ENCODE results near the gene LTBP3. TPM values are rescaled to one million over a fixed set of nuclear protein-coding genes. Genes with fewer than 3 reads are reported as not detected.

Gene LTBP3
- total and polyA plus RNA-seq, 2 of the 13 experiments (the other 11 are each of a cell fraction or from before 2014, with no cell fraction given) = 12.2 to 68.1 TPM

DNA sequence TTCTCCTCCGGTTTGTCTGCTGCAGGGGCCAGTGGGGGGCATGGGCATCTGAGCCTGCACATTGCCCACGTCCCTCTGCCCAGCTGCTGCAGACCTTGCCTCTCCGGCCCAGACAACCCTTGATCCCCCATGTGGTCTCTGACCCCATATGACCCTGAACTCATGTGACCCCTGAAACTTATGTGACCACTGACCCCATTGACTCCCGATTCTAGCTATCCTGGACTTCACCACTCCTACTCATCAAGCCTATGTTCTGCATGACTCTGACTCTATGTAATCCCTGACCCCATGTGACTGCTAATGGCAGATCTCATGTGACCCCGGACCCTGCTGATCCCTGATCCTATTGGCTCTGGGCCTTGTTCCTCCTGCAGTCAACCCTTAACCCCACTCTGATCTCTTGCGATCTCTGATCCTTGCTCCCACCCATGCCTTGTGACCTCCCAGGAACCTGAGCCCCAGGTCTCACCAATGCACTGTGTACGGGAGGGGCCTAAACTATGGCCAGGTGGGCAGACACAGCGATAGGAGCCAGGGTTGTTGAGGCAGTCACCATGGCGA is 5.7 kb downstream of the LTBP3 start (continued):
- TF ChIP-seq YEATS4 (CRISPR knock-in tag; IDR thresholded peaks at IDR 0.05; ENCODE audit: borderline replicate concordance) = no peak
- TF ChIP-seq, protein P1, sequence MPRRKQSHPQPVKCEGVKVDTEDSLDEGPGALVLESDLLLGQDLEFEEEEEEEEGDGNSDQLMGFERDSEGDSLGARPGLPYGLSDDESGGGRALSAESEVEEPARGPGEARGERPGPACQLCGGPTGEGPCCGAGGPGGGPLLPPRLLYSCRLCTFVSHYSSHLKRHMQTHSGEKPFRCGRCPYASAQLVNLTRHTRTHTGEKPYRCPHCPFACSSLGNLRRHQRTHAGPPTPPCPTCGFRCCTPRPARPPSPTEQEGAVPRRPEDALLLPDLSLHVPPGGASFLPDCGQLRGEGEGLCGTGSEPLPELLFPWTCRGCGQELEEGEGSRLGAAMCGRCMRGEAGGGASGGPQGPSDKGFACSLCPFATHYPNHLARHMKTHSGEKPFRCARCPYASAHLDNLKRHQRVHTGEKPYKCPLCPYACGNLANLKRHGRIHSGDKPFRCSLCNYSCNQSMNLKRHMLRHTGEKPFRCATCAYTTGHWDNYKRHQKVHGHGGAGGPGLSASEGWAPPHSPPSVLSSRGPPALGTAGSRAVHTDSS (CRISPR knock-in tag; conservative IDR thresholded peaks at IDR 0.05) = no peak
- no peak for TF ChIP-seq PRPF4 (IDR thresholded peaks at IDR 0.05; ENCODE audit: low read depth, low read length, poor library complexity, severe bottlenecking)
- TF ChIP-seq SMAD3 (CRISPR knock-in tag; IDR thresholded peaks at IDR 0.05) = no peak
- no peak for TF ChIP-seq MAZ (IDR thresholded peaks at IDR 0.05; ENCODE audit: borderline replicate concordance, low read depth, low read length)
- no peak for TF ChIP-seq MAZ (CRISPR knock-in tag; IDR thresholded peaks at IDR 0.05; ENCODE audit: low read depth)
- TF ChIP-seq SMC3 (IDR thresholded peaks at IDR 0.05; ENCODE audit: low read length) = no peak
- TF ChIP-seq, protein P2, sequence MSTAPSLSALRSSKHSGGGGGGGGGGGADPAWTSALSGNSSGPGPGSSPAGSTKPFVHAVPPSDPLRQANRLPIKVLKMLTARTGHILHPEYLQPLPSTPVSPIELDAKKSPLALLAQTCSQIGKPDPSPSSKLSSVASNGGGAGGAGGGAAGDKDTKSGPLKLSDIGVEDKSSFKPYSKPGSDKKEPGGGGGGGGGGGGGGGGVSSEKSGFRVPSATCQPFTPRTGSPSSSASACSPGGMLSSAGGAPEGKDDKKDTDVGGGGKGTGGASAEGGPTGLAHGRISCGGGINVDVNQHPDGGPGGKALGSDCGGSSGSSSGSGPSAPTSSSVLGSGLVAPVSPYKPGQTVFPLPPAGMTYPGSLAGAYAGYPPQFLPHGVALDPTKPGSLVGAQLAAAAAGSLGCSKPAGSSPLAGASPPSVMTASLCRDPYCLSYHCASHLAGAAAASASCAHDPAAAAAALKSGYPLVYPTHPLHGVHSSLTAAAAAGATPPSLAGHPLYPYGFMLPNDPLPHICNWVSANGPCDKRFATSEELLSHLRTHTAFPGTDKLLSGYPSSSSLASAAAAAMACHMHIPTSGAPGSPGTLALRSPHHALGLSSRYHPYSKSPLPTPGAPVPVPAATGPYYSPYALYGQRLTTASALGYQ (CRISPR knock-in tag; IDR thresholded peaks at IDR 0.05) = no peak
- TF ChIP-seq ZKSCAN5 (CRISPR knock-in tag; IDR thresholded peaks at IDR 0.05) = no peak
- no peak for TF ChIP-seq NRL (CRISPR knock-in tag; IDR thresholded peaks at IDR 0.05; ENCODE audit: borderline replicate concordance)
- TF ChIP-seq ZNF430 (CRISPR knock-in tag; IDR thresholded peaks at IDR 0.05) = no peak
- no peak for TF ChIP-seq ZNF703 (CRISPR knock-in tag; IDR thresholded peaks at IDR 0.05; ENCODE audit: borderline replicate concordance)
- TF ChIP-seq, protein P3, sequence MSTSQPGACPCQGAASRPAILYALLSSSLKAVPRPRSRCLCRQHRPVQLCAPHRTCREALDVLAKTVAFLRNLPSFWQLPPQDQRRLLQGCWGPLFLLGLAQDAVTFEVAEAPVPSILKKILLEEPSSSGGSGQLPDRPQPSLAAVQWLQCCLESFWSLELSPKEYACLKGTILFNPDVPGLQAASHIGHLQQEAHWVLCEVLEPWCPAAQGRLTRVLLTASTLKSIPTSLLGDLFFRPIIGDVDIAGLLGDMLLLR (CRISPR knock-in tag; IDR thresholded peaks at IDR 0.05) = no peak
- TF ChIP-seq NFYC (CRISPR knock-in tag; IDR thresholded peaks at IDR 0.05) = no peak
- TF ChIP-seq, protein P4, sequence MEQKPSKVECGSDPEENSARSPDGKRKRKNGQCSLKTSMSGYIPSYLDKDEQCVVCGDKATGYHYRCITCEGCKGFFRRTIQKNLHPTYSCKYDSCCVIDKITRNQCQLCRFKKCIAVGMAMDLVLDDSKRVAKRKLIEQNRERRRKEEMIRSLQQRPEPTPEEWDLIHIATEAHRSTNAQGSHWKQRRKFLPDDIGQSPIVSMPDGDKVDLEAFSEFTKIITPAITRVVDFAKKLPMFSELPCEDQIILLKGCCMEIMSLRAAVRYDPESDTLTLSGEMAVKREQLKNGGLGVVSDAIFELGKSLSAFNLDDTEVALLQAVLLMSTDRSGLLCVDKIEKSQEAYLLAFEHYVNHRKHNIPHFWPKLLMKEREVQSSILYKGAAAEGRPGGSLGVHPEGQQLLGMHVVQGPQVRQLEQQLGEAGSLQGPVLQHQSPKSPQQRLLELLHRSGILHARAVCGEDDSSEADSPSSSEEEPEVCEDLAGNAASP (CRISPR knock-in tag; IDR thresholded peaks at IDR 0.05; ENCODE audit: borderline replicate concordance) = no peak
- TF ChIP-seq, protein P5, sequence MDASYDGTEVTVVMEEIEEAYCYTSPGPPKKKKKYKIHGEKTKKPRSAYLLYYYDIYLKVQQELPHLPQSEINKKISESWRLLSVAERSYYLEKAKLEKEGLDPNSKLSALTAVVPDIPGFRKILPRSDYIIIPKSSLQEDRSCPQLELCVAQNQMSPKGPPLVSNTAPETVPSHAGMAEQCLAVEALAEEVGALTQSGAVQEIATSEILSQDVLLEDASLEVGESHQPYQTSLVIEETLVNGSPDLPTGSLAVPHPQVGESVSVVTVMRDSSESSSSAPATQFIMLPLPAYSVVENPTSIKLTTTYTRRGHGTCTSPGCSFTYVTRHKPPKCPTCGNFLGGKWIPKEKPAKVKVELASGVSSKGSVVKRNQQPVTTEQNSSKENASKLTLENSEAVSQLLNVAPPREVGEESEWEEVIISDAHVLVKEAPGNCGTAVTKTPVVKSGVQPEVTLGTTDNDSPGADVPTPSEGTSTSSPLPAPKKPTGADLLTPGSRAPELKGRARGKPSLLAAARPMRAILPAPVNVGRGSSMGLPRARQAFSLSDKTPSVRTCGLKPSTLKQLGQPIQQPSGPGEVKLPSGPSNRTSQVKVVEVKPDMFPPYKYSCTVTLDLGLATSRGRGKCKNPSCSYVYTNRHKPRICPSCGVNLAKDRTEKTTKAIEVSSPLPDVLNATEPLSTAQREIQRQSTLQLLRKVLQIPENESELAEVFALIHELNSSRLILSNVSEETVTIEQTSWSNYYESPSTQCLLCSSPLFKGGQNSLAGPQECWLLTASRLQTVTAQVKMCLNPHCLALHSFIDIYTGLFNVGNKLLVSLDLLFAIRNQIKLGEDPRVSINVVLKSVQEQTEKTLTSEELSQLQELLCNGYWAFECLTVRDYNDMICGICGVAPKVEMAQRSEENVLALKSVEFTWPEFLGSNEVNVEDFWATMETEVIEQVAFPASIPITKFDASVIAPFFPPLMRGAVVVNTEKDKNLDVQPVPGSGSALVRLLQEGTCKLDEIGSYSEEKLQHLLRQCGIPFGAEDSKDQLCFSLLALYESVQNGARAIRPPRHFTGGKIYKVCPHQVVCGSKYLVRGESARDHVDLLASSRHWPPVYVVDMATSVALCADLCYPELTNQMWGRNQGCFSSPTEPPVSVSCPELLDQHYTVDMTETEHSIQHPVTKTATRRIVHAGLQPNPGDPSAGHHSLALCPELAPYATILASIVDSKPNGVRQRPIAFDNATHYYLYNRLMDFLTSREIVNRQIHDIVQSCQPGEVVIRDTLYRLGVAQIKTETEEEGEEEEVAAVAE (CRISPR knock-in tag; IDR thresholded peaks at IDR 0.05; ENCODE audit: borderline replicate concordance) = no peak
- TF ChIP-seq, protein P6, sequence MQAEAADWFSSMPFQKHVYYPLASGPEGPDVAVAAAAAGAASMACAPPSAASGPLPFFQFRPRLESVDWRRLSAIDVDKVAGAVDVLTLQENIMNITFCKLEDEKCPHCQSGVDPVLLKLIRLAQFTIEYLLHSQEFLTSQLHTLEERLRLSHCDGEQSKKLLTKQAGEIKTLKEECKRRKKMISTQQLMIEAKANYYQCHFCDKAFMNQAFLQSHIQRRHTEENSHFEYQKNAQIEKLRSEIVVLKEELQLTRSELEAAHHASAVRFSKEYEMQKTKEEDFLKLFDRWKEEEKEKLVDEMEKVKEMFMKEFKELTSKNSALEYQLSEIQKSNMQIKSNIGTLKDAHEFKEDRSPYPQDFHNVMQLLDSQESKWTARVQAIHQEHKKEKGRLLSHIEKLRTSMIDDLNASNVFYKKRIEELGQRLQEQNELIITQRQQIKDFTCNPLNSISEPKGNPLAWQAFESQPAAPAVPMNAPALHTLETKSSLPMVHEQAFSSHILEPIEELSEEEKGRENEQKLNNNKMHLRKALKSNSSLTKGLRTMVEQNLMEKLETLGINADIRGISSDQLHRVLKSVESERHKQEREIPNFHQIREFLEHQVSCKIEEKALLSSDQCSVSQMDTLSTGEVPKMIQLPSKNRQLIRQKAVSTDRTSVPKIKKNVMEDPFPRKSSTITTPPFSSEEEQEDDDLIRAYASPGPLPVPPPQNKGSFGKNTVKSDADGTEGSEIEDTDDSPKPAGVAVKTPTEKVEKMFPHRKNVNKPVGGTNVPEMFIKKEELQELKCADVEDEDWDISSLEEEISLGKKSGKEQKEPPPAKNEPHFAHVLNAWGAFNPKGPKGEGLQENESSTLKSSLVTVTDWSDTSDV (CRISPR knock-in tag; IDR thresholded peaks at IDR 0.05) = 0 out of 2 replicates have a peak, but pooled peaks have one; percentile 40
